Mucosa of descending colon (tissue), 3 donors: ENCODE data around the gene TPX2. TPM values are rescaled to one million over a fixed set of nuclear protein-coding genes. Genes with fewer than 3 reads are reported as not detected.

Experiments
- ATAC-seq: fragments of 200-7000 bp; cut with Tn5 transposase; one replicate; pipeline ENCODE4 v1.9.1; 2020; ENCODE audit warnings: mild to moderate bottlenecking, moderate library complexity
- DNase-seq, 3 donors: peaks; one replicate each; pipeline ENCODE4 v3.0.0-alpha.2; 2020
- H3K36me3 ChIP-seq: fragments of 200-600 bp; one replicate; pipeline ENCODE4 v1.8.0; 2021; ENCODE audit warnings: low read depth, mild to moderate bottlenecking
- H3K4me1 ChIP-seq: fragments of 200-600 bp; one replicate; pipeline ENCODE4 v1.8.0; 2021; ENCODE audit warnings: low read depth, mild to moderate bottlenecking
- H3K4me3 ChIP-seq: fragments of 200-600 bp; one replicate; pipeline ENCODE4 v1.8.0; 2021; ENCODE audit warnings: mild to moderate bottlenecking
- H3K9me3 ChIP-seq: fragments of 200-600 bp; one replicate; pipeline ENCODE4 v1.8.0; 2021; ENCODE audit warnings: mild to moderate bottlenecking
- intact Hi-C, 2 donors: fragments of 100-400 bp; cut with DNase I in 1 of 2; cut with micrococcal nuclease in 1 of 2; formaldehyde crosslinking; loops; one replicate each; pipeline versions ENCODE4 v1.11.0 to v1.11.1; 2022; cut with DNase I, micrococcal nuclease
- total RNA-seq, 3 donors: library from RNA; stranded (reverse); fragmentation: NEBNext Ultra II Directional in 2 of 3; extraction: Animal tissue kit (Norgen Biotek cat#: 25700) in 2 of 3; gene quantifications; one replicate each; pipeline versions ENCODE4 v1.2.1 to v1.2.4, GENCODE V29; 2021 to 2023
- TF ChIP-seq, protein P1 (sequence below): fragments of 200-600 bp; IDR thresholded peaks from one replicate; pipeline ENCODE4 v1.8.0; 2022; ENCODE audit warnings: antibody characterized with exemption, mild to moderate bottlenecking
- donor health status: DM: no; HTN: no; CAD: no; lungs with moderate emphysema.
- donor health status: DM: no; HTN: no; CAD: no.
- donor health status: DM: no; HTN: yes; CAD: no.

The TPX2 gene
- total RNA-seq, 3 donors from 2014 or later = 3.0 to 26.6 (median 8.8) TPM

DNA sequence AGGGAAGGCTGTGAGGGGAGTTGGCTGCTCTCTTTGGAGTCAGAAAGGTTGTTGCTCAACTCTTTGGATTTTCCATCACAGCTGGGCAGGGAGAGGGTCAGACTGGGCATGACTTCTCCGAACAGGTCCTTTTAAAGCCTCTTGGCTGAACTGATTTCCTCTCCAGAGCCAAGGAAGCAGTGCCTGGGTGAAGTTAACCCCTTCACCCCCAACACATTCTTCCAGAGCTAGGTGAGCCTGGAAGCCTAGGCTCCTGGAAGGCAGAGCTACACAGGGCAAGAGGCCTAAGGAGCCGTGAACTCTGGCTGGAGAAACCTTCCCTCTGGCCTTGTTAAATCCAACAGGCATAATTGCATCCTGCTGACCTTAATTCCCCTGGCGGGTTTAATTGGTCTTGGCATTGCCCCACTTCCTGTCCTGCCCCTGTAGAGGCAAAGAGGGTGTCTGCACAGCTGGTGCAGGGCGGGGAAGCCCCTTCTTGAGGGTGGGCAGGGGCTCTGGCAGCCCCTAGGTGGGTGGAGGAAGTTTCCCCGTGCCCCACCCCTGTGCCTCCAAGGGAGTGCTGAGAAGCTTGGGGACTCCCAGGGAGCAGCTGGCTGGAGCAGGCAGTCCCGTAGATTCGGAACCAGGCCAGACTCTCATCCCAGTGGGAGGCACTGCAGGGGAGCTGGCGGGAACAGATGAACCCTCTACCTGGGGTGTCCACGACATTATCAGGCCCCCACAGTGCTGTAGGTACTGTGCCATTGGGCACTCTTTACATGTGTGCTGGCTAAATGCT lies 76.5 kb downstream of the TPX2 start:
- H3K4me1 ChIP-seq = peaks cover 5% of the 10 kb centered on the region
- no peaks in the 10 kb centered on the region for H3K9me3 ChIP-seq
- peak in 1 of 3 donors; percentile 38 for DNase-seq
- intact Hi-C loops = no loop called here
- peak; percentile 68 for ATAC-seq
- H3K36me3 ChIP-seq = no peaks in the 10 kb centered on the region
- TF ChIP-seq, protein P1, sequence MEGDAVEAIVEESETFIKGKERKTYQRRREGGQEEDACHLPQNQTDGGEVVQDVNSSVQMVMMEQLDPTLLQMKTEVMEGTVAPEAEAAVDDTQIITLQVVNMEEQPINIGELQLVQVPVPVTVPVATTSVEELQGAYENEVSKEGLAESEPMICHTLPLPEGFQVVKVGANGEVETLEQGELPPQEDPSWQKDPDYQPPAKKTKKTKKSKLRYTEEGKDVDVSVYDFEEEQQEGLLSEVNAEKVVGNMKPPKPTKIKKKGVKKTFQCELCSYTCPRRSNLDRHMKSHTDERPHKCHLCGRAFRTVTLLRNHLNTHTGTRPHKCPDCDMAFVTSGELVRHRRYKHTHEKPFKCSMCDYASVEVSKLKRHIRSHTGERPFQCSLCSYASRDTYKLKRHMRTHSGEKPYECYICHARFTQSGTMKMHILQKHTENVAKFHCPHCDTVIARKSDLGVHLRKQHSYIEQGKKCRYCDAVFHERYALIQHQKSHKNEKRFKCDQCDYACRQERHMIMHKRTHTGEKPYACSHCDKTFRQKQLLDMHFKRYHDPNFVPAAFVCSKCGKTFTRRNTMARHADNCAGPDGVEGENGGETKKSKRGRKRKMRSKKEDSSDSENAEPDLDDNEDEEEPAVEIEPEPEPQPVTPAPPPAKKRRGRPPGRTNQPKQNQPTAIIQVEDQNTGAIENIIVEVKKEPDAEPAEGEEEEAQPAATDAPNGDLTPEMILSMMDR = no peak
- no peak overlapping the region for H3K4me3 ChIP-seq

DNA sequence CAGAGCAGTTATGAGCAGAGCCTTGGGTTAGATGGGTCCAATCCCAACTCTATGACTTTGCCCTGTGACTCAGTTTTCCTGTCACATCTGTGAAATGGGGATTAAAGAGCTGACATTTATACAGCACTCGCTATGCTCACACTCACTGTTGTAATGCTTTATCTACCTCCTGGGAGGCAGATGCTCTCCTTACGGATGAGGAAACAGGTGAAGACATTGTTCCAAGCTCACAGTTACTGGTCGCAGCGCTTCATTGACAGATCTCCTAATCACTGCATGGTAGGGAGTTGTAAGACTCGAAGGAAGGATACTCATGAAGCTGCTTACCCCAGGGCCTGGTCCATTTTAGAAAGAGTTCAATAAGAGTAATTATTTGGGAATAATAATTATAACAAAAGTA lies 77.1 kb downstream of the TPX2 start:
- intact Hi-C loops = no loop called here
- H3K9me3 ChIP-seq = no peaks in the 10 kb centered on the region
- ATAC-seq (no peak), DNase-seq (no peak)
- no peaks in the 10 kb centered on the region for H3K36me3 ChIP-seq
- TF ChIP-seq, protein P1 = no peak
- H3K4me3 ChIP-seq = no peak overlapping the region
- peaks cover 5% of the 10 kb centered on the region for H3K4me1 ChIP-seq

DNA sequence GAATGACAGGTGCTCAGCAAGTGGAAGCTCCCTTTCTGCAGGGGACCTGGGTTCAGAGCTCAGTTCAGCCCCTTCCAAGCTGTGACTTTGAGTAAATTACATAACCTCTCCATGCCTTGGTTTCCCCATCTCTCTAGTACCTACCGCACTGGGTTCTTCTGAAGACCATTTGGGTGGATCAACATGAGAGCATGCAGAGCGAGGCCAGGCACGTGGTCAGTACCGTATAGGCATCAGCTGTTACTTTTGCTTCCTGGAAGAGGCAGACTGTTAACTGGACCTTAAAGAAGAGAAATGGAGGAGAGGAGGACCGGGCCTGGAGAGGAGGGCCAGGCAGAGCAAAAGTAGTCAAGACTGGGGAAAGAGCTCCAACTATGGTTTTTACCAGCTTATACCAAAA lies 78.4 kb downstream of the TPX2 start:
- intact Hi-C loops = no loop called here
- no peak for ATAC-seq
- TF ChIP-seq, protein P1 = no peak

DNA sequence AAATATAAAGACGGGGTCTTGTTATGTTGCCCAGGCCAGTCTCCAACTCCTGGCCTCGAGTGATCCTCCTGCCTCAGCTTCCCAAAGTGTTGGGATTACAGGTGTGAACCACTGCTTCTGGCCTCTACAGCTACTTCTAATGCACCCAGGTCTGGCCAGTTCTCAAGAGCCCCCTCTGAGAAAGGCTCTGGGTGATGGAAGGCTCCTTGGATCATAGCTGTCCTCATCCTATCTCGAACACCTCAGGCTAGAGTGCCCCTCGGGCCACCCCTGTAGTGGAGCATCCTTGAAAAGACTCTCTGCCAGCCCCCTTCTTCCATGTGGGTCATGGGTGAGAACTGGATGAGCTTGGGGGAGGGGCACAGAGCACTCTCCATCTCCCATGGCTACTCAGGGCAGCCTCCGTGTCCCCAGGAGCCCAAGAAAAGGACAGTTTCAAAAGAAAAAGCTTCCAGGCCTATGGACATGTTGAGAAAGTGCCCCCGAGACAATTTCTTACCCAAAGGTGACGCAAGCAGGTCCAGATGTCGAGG lies 79.4 kb downstream of the TPX2 start:
- no peak overlapping the region for H3K4me3 ChIP-seq
- H3K4me1 ChIP-seq = peaks cover 5% of the 10 kb centered on the region
- ATAC-seq (no peak), DNase-seq (no peak)
- no peaks in the 10 kb centered on the region for H3K9me3 ChIP-seq
- TF ChIP-seq, protein P1 = no peak
- intact Hi-C loops = no loop called here
- no peaks in the 10 kb centered on the region for H3K36me3 ChIP-seq

More for the DNA sequence above, 78.4 kb downstream of the TPX2 start:
- peaks cover 5% of the 10 kb centered on the region for H3K4me1 ChIP-seq
- DNase-seq = no peak
- H3K9me3 ChIP-seq = no peaks in the 10 kb centered on the region
- no peak overlapping the region for H3K4me3 ChIP-seq
- H3K36me3 ChIP-seq = no peaks in the 10 kb centered on the region

DNA sequence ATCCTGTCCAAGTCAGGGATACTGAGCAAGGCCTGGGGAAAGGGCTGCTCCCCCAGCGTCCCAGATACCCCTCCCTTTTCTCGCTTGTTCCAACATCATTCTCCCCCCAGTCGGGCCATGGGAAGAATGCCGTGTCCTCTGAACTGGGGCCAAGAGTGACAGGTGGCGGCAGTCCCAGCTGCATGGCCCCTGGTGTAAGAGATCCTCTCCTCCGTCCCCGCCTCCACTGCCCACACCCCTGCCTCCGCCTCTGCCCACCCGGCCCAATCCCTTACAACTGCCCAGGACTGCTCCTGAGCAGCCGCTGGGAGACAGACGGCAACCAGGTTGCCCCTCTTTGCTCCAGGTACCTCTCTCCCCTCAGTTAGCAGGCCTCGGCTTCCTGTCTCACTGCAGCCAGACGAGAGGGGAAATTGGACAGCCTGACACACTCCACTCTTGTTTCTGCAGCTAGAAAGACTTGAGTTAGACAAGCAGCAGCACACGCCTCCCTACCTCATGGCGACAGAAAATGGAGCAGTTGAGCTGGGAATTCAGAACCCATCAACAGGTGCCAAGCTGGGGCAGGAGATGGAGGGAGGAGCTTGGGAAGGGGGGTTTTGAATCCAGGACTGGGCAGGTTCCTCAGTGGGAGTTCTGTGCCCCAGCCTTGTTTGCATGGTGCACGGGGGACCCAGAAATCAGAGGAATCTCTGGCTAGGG lies 80.1 kb downstream of the TPX2 start, which contains the start of gene MYLK2:
Gene MYLK2 (plus strand): TSS at position 274 of the 702 bp plus-strand sequence. CDS start 225 bp downstream, at position 499.
- TF ChIP-seq, protein P1 = no peak
- Histone ChIP-seq H3K4me3 (no peak within 1 kb of the TSS), H3K36me3 (no peaks in the 10 kb centered on the region), H3K9me3 (no peaks in the 10 kb centered on the region), H3K4me1 (peaks cover 5% of the 10 kb centered on the region)
- no peak for DNase-seq
- intact Hi-C loops = no loop called here
- ATAC-seq = no peak
